ENCODE measurements around the gene DLK2.

DLK2 gene

DNA sequence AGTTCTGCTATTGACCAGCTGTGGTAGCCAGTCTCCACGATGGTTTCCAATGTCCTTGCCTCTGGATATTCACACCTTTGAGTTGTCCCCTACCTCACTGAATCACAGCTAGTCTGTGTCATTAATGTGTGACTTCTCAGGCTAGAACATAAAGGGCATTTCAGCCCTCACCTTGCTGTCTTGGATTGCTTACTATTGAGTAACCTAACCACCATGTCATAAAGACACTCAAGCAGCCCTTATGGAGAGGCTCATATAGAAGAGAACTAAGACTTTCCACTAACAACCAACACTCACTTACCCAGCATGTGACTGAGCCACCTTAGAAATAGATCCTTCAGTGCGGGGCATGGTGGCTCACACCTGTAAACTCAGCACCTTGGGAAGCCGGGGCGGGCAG, 47.1 kb downstream of the DLK2 start:
- no peak overlapping the region for H3K4me3 ChIP-seq (ENCODE audit: insufficient read depth, low read length, poor library complexity, severe bottlenecking)
- no peak overlapping the region for H3K4me2 ChIP-seq (ENCODE audit: low read depth, low read length, poor library complexity, severe bottlenecking)
- H3K9me2 ChIP-seq (replicated peaks; ENCODE audit: insufficient read depth, low read length) = no peaks in the 10 kb centered on the region
- no peak overlapping the region for H3K27ac ChIP-seq (ENCODE audit: low read depth, low read length)
- H3F3A ChIP-seq (ENCODE audit: insufficient read depth) = no peaks in the 10 kb centered on the region
- H4K20me1 ChIP-seq (ENCODE audit: low read depth, low read length) = no peaks in the 10 kb centered on the region
- TF ChIP-seq, protein P1, sequence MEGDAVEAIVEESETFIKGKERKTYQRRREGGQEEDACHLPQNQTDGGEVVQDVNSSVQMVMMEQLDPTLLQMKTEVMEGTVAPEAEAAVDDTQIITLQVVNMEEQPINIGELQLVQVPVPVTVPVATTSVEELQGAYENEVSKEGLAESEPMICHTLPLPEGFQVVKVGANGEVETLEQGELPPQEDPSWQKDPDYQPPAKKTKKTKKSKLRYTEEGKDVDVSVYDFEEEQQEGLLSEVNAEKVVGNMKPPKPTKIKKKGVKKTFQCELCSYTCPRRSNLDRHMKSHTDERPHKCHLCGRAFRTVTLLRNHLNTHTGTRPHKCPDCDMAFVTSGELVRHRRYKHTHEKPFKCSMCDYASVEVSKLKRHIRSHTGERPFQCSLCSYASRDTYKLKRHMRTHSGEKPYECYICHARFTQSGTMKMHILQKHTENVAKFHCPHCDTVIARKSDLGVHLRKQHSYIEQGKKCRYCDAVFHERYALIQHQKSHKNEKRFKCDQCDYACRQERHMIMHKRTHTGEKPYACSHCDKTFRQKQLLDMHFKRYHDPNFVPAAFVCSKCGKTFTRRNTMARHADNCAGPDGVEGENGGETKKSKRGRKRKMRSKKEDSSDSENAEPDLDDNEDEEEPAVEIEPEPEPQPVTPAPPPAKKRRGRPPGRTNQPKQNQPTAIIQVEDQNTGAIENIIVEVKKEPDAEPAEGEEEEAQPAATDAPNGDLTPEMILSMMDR (IDR thresholded peaks at IDR 0.05; ENCODE audit: insufficient read depth, low read length, poor library complexity, severe bottlenecking) = no peak
- TF ChIP-seq EZH2phosphoT487 (conservative IDR thresholded peaks at IDR 0.05; ENCODE audit: low read length) = no peak
- peaks cover 11% of the 10 kb centered on the region; the same call in 1 of the 2 replicates for H3K9me3 ChIP-seq (ENCODE audit: insufficient read depth, low read length)
- no peaks in the 10 kb centered on the region for H3K36me3 ChIP-seq (ENCODE audit: low read length)
- H3K27me3 ChIP-seq (ENCODE audit: low read length) = no peaks in the 10 kb centered on the region
- H3K79me2 ChIP-seq (ENCODE audit: insufficient read depth, low read length) = no peaks in the 10 kb centered on the region
- H3K9ac ChIP-seq (ENCODE audit: low read length) = no peak overlapping the region
- no peak overlapping the region for H2AFZ ChIP-seq (ENCODE audit: low read depth, low read length, severe bottlenecking)

DNA sequence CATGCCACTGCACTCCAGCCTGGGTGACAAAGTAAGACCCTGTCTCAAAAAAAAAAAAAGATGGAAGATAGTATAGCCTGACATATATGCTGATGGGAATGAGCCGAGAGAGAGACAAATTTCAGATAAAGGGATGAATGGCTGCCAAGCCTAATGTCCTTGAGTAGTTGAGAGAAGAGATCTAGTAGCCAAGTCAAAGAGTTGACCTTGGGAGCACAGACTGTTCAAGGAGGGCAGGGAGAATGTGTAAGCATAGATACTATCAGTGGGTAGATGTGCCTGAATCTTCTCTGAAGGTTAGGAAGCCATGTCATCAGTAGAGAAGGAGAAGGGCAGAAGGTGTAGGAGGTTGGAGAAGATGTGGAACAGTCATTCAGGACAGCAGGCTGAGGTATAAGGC, 48.1 kb downstream of the DLK2 start:
- TF ChIP-seq, protein P1 (IDR thresholded peaks at IDR 0.05; ENCODE audit: insufficient read depth, low read length, poor library complexity, severe bottlenecking) = no peak
- TF ChIP-seq EZH2phosphoT487 (conservative IDR thresholded peaks at IDR 0.05; ENCODE audit: low read length) = no peak
- H3K79me2 ChIP-seq (ENCODE audit: insufficient read depth, low read length) = no peaks in the 10 kb centered on the region

DNA sequence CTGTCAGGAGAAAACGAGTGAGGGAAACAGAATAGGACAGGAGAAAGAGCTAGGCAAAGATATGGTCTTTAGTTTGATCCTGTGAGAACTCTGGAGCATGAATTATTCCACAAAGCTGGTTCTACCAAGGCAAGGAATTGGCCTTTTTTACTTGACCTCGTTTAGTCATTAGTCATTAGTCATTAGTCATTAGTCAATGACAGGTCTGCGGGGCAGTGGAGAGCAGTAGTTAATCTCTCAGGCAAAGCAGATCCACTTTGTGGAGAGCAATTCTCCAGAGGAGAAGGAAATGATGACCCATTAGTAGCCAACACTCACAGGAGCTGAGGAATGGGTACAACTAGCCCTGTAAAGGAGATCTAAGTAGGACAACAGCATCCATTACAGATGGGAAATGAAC, 50.0 kb downstream of the DLK2 start:
- no peak overlapping the region for H2AFZ ChIP-seq (ENCODE audit: low read depth, low read length, severe bottlenecking)
- no peaks in the 10 kb centered on the region for H3K27me3 ChIP-seq (ENCODE audit: low read length)
- TF ChIP-seq, protein P1 (IDR thresholded peaks at IDR 0.05; ENCODE audit: insufficient read depth, low read length, poor library complexity, severe bottlenecking) = no peak
- no peak for TF ChIP-seq EZH2phosphoT487 (conservative IDR thresholded peaks at IDR 0.05; ENCODE audit: low read length)
- H3K9me3 ChIP-seq (ENCODE audit: insufficient read depth, low read length) = no peaks in the 10 kb centered on the region
- H3F3A ChIP-seq (ENCODE audit: insufficient read depth) = no peaks in the 10 kb centered on the region
- H4K20me1 ChIP-seq (ENCODE audit: low read depth, low read length) = no peaks in the 10 kb centered on the region
- no peak overlapping the region for H3K4me2 ChIP-seq (ENCODE audit: low read depth, low read length, poor library complexity, severe bottlenecking)
- H3K36me3 ChIP-seq (ENCODE audit: low read length) = no peaks in the 10 kb centered on the region
- no peaks in the 10 kb centered on the region for H3K9me2 ChIP-seq (replicated peaks; ENCODE audit: insufficient read depth, low read length)
- no peak overlapping the region for H3K27ac ChIP-seq (ENCODE audit: low read depth, low read length)
- no peaks in the 10 kb centered on the region for H3K79me2 ChIP-seq (ENCODE audit: insufficient read depth, low read length)
- no peak overlapping the region for H3K9ac ChIP-seq (ENCODE audit: low read length)
- no peak overlapping the region for H3K4me3 ChIP-seq (ENCODE audit: insufficient read depth, low read length, poor library complexity, severe bottlenecking)

More for the DNA sequence above, 48.1 kb downstream of the DLK2 start:
- Histone ChIP-seq H3F3A (ENCODE audit: insufficient read depth) (no peaks in the 10 kb centered on the region), H3K9me2 (replicated peaks; ENCODE audit: insufficient read depth, low read length) (no peaks in the 10 kb centered on the region), H4K20me1 (ENCODE audit: low read depth, low read length) (no peaks in the 10 kb centered on the region), H3K4me3 (ENCODE audit: insufficient read depth, low read length, poor library complexity, severe bottlenecking) (no peak overlapping the region), H3K27ac (ENCODE audit: low read depth, low read length) (no peak overlapping the region), H3K9me3 (ENCODE audit: insufficient read depth, low read length) (0 out of 2 replicates have a peak, but pooled peaks cover under 1% of the 10 kb centered on the region), H3K27me3 (ENCODE audit: low read length) (no peaks in the 10 kb centered on the region), H3K36me3 (ENCODE audit: low read length) (no peaks in the 10 kb centered on the region), H3K4me2 (ENCODE audit: low read depth, low read length, poor library complexity, severe bottlenecking) (no peak overlapping the region), H3K9ac (ENCODE audit: low read length) (no peak overlapping the region), H2AFZ (ENCODE audit: low read depth, low read length, severe bottlenecking) (no peak overlapping the region)
